Medulla oblongata (tissue), 1 donor: Measurements from ENCODE around the gene HES2.
"Not testable (repeated sequence)": the region's sequence is repeated elsewhere in the genome, so short reads cannot be mapped to it uniquely, and the experiment has no call there.

Source experiments
- DNase-seq: peaks from one replicate; pipeline ENCODE4 v3.0.0-alpha.2; 2015; ENCODE audit errors: extremely low spot score

The HES2 gene

GRCh38 chr1:6437012-6437700 is 17.4 kb upstream of the HES2 start:
- DNase-seq = peak; percentile 49

- DNase-seq = not testable (repeated sequence)
Measured at GRCh38 chr1:6436277-6436676, 16.6 kb upstream of the HES2 start.

GRCh38 chr1:6435547-6435946 is 15.8 kb upstream of the HES2 start:
- no peak for DNase-seq

GRCh38 chr1:6435129-6435528 is 15.4 kb upstream of the HES2 start:
- DNase-seq = no peak

- DNase-seq = no peak
Measured at GRCh38 chr1:6434186-6434585, 14.5 kb upstream of the HES2 start.

- not testable (repeated sequence) for DNase-seq
Measured at GRCh38 chr1:6431645-6432579, 12.2 kb upstream of the HES2 start.

GRCh38 chr1:6429660-6430411 is 10.1 kb upstream of the HES2 start:
- not testable (repeated sequence) for DNase-seq

- not testable (repeated sequence) for DNase-seq
Measured at GRCh38 chr1:6428453-6428852, 8.7 kb upstream of the HES2 start.

- no peak for DNase-seq
Measured at GRCh38 chr1:6427441-6428390, 8.0 kb upstream of the HES2 start.

GRCh38 chr1:6426972-6427350 is 7.2 kb upstream of the HES2 start:
- DNase-seq = no peak

GRCh38 chr1:6426277-6426971 is 6.7 kb upstream of the HES2 start:
- no peak for DNase-seq

GRCh38 chr1:6425658-6426057 is 5.9 kb upstream of the HES2 start:
- DNase-seq = no peak

GRCh38 chr1:6424619-6425593 is 5.2 kb upstream of the HES2 start, which contains the start of gene ESPN:
ESPN (plus strand) TSS chr1:6424776; CDS start chr1:6424956, 180 bp downstream.
- no peak for DNase-seq

- DNase-seq = no peak
Measured at GRCh38 chr1:6424000-6424565, 4.4 kb upstream of the HES2 start.

GRCh38 chr1:6423321-6423999 is 3.7 kb upstream of the HES2 start:
- no peak for DNase-seq

- no peak for DNase-seq
Measured at GRCh38 chr1:6421266-6421665, 1.5 kb upstream of the HES2 start.

- no peak for DNase-seq
Measured at GRCh38 chr1:6420454-6421042, 829 bp upstream of the HES2 start.

GRCh38 chr1:6419397-6419803 is 319 bp downstream of the HES2 start:
- no peak for DNase-seq
